Ovary (tissue), 9 donors: ENCODE results near the gene SCUBE2. TPM values are rescaled to one million over a fixed set of nuclear protein-coding genes. Genes with fewer than 3 reads are reported as not detected.

ENCODE experiments used
- DNase-seq, 5 donors: peaks; one replicate each; pipeline ENCODE4 v3.0.0-alpha.2; 2019 to 2020
- H3K27ac ChIP-seq, 2 donors: fragments of 200-600 bp; one replicate each; pipeline versions ENCODE4 v1.5.1 to v1.8.0; 2019 to 2022
- H3K27me3 ChIP-seq: fragments of 200-600 bp; one replicate; pipeline ENCODE4 v1.8.0; 2022
- H3K36me3 ChIP-seq: fragments of 200-600 bp; sonication (generic); one replicate; pipeline ENCODE4 v1.5.1; 2019
- H3K4me1 ChIP-seq: one replicate; pipeline ENCODE4 v1.8.1; 2013; ENCODE audit warnings: mild to moderate bottlenecking, moderate library complexity; ENCODE audit not compliant: insufficient read depth
- H3K4me3 ChIP-seq: fragments of 200-600 bp; sonication (generic); one replicate; pipeline ENCODE4 v1.5.1; 2017
- H3K9me3 ChIP-seq, 2 donors: fragments of 200-600 bp in 1 of 2; sonication (generic) in 1 of 2; one replicate each; pipeline versions ENCODE4 v1.5.1 to v1.8.1; 2013 to 2019; ENCODE audit warnings: mild to moderate bottlenecking in 1 of 2, moderate library complexity in 1 of 2
- CTCF ChIP-seq, 3 donors: fragments of 450-650 bp in 2 of 3; fragments of 200-600 bp in 1 of 3; IDR thresholded peaks; one replicate each; pipeline versions ENCODE4 v1.5.1 to v1.8.0; 2016 to 2022; ENCODE audit warnings: antibody characterized with exemption in 3 of 3, mild to moderate bottlenecking in 1 of 3
- EP300 ChIP-seq: sonication (generic); formaldehyde crosslinking; IDR thresholded peaks from one replicate; pipeline ENCODE4 v1.6.1; 2017; ENCODE audit warnings: antibody characterized with exemption
- POLR2A ChIP-seq: fragments of 450-650 bp; IDR thresholded peaks from one replicate; pipeline ENCODE4 v1.6.1; 2017; ENCODE audit warnings: antibody characterized with exemption, mild to moderate bottlenecking, moderate library complexity
- WGBS, 3 donors: extraction: QIAGEN DNeasy Blood & Tissue Kit in 1 of 3; methylation state at CpG; one replicate each; pipeline versions ENCODE4 v1.1.5 to v1.1.7; 2013 to 2017; 5-methylcytosine and 5-hydroxymethylcytosine counted together
- intact Hi-C, 4 donors: fragments of 100-400 bp; cut with DNase I; formaldehyde crosslinking; loops; one replicate each; pipeline versions ENCODE4 v1.11.0 to v1.15.1; 2022 to 2023
- polyA plus RNA-seq, 2 donors: library from polyadenylated mRNA; stranded (reverse); fragments of 200-250 nt in 1 of 2; fragments of 350-450 nt in 1 of 2; fragmentation: Illumina TruSeq in 1 of 2; extraction: RNeasy Lipid Tissue Mini Kit (QIAGEN cat#74804) in 1 of 2; gene quantifications; one replicate each; pipeline ENCODE4 v1.2.3, GENCODE V29; 2013 to 2014
- total RNA-seq, 7 donors: library from RNA; depleted of rRNA in 2 of 7; stranded (reverse); fragments of >200 nt in 2 of 7; fragmentation: NEBNext Ultra II Directional in 3 of 7; extraction: Animal tissue kit (Norgen Biotek cat#: 25700) in 3 of 7; gene quantifications; one replicate each; pipeline versions ENCODE4 v1.1.0 to v1.2.4, GENCODE V29; 2016 to 2023
- donor health status: DM: no; HTN: no; CAD: no; lungs with moderate emphysema.
- donor health status: DM: no; HTN: no; CAD: no.
- donor health status: Bipolar disorder and iron deficiency.
- donor health status: DM: yes; HTN: yes; CAD: no.
- donor health status: DM: no; HTN: no; CAD: no.
- donor health status: DM: yes; HTN: yes; CAD: no.

SCUBE2 gene
- total and polyA plus RNA-seq, 9 donors = 0.12 to 8.2 (median 1.00) TPM

- no peaks in the 10 kb centered on the region for H3K4me1 ChIP-seq
- intact Hi-C loops = no loop called here
- H3K9me3 ChIP-seq = no peaks in the 10 kb centered on the region
- 55 to 73% (median 68%) methylated on average over 3 of the region's 3 CpGs for WGBS, 3 donors
- TF ChIP-seq POLR2A (no peak), CTCF (IDR thresholded peaks at IDR 0.05) (no peak), EP300 (no peak)
- H3K27ac ChIP-seq = no peak overlapping the region
- H3K36me3 ChIP-seq = no peaks in the 10 kb centered on the region
- DNase-seq = no peak
- no peak overlapping the region for H3K4me3 ChIP-seq
- no peaks in the 10 kb centered on the region for H3K27me3 ChIP-seq
Measured at GRCh38 chr11:9076661-9077060, 14.7 kb downstream of the SCUBE2 start.

GRCh38 chr11:9076046-9076445 lies 15.4 kb downstream of the SCUBE2 start:
- H3K36me3 ChIP-seq = no peaks in the 10 kb centered on the region
- H3K27ac ChIP-seq = no peak overlapping the region
- intact Hi-C loops = no loop called here
- 37 to 77% (median 62%) methylated on average over 3 of the region's 3 CpGs for WGBS, 3 donors
- H3K9me3 ChIP-seq = no peaks in the 10 kb centered on the region
- TF ChIP-seq POLR2A (no peak), EP300 (no peak), CTCF (IDR thresholded peaks at IDR 0.05) (no peak)
- no peak for DNase-seq
- no peaks in the 10 kb centered on the region for H3K4me1 ChIP-seq
- no peak overlapping the region for H3K4me3 ChIP-seq
- H3K27me3 ChIP-seq = no peaks in the 10 kb centered on the region

- WGBS, 3 donors = 71 to 85% (median 81%) methylated on average over 4 of the region's 4 CpGs
- Histone ChIP-seq H3K36me3 (no peaks in the 10 kb centered on the region), H3K4me1 (no peaks in the 10 kb centered on the region), H3K27ac (no peak overlapping the region), H3K4me3 (no peak overlapping the region), H3K27me3 (no peaks in the 10 kb centered on the region), H3K9me3 (no peaks in the 10 kb centered on the region)
- intact Hi-C loops = no loop called here
- TF ChIP-seq POLR2A (no peak), EP300 (no peak), CTCF (IDR thresholded peaks at IDR 0.05) (no peak)
- DNase-seq = no peak
Measured at GRCh38 chr11:9075556-9075955, 15.8 kb downstream of the SCUBE2 start.

GRCh38 chr11:9074338-9075029 lies 16.9 kb downstream of the SCUBE2 start:
- Histone ChIP-seq H3K9me3 (no peaks in the 10 kb centered on the region), H3K27me3 (no peaks in the 10 kb centered on the region), H3K4me3 (no peak overlapping the region), H3K36me3 (no peaks in the 10 kb centered on the region), H3K4me1 (no peaks in the 10 kb centered on the region), H3K27ac (no peak overlapping the region)
- DNase-seq = no peak
- no peak for TF ChIP-seq POLR2A
- no peak for TF ChIP-seq CTCF (IDR thresholded peaks at IDR 0.05)
- TF ChIP-seq EP300 = no peak
- intact Hi-C loops = no loop called here
- 88 to 91% (median 88%) methylated on average over 15 of the region's 15 CpGs for WGBS, 3 donors
